GM18870 (cell line): ENCODE results near the gene HUS1.
"Not testable (repeated sequence)": the region's sequence is repeated elsewhere in the genome, so short reads cannot be mapped to it uniquely, and the experiment has no call there.

Source experiments
- ATAC-seq: cut with Tn5 transposase; IDR thresholded peaks from one replicate; pipeline ENCODE4 v1.9.1; 2021; ENCODE audit warnings: moderate library complexity; ENCODE audit not compliant: unreplicated experiment

The HUS1 gene

GRCh38 chr7:47980648-47981047 is 1.2 kb upstream of the HUS1 start:
- ATAC-seq, result not testable (repeated sequence)

- ATAC-seq, result no peak
Measured at GRCh38 chr7:47979832-47980181, 392 bp upstream of the HUS1 start.

- peak; percentile 7 for ATAC-seq
Measured at GRCh38 chr7:47978790-47979144, 648 bp downstream of the HUS1 start.

GRCh38 chr7:47973739-47974138 is 5.7 kb downstream of the HUS1 start:
- no peak for ATAC-seq

GRCh38 chr7:47970761-47971160 is 8.7 kb downstream of the HUS1 start:
- ATAC-seq, result no peak

- no peak for ATAC-seq
Measured at GRCh38 chr7:47968847-47969774, 10.3 kb downstream of the HUS1 start.

- no peak for ATAC-seq
Measured at GRCh38 chr7:47967708-47968107, 11.7 kb downstream of the HUS1 start.

GRCh38 chr7:47967123-47967522 is 12.3 kb downstream of the HUS1 start:
- ATAC-seq, result no peak

GRCh38 chr7:47965456-47965855 is 14.0 kb downstream of the HUS1 start:
- ATAC-seq, result no peak

GRCh38 chr7:47962262-47962661 is 17.2 kb downstream of the HUS1 start:
- no peak for ATAC-seq

GRCh38 chr7:47957156-47957555 is 22.3 kb downstream of the HUS1 start:
- ATAC-seq, result no peak

- no peak for ATAC-seq
Measured at GRCh38 chr7:47956220-47956619, 23.2 kb downstream of the HUS1 start.

GRCh38 chr7:47954231-47954911 is 25.0 kb downstream of the HUS1 start:
- peak; percentile 39 for ATAC-seq

GRCh38 chr7:47953822-47954221 is 25.6 kb downstream of the HUS1 start:
- ATAC-seq, result peak; percentile 65

- ATAC-seq, result no peak
Measured at GRCh38 chr7:47952224-47952623, 27.2 kb downstream of the HUS1 start.

GRCh38 chr7:47951374-47951773 is 28.0 kb downstream of the HUS1 start:
- ATAC-seq, result no peak

- ATAC-seq, result no peak
Measured at GRCh38 chr7:47950714-47951113, 28.7 kb downstream of the HUS1 start.

- no peak for ATAC-seq
Measured at GRCh38 chr7:47949703-47950102, 29.7 kb downstream of the HUS1 start.

- ATAC-seq, result no peak
Measured at GRCh38 chr7:47948141-47948790, 31.1 kb downstream of the HUS1 start, which contains the start of gene PKD1L1. Gene PKD1L1 (minus strand): TSS chr7:47948466. CDS start chr7:47948440, 26 bp downstream.

- ATAC-seq, result no peak
Measured at GRCh38 chr7:47947355-47947749, 32.1 kb downstream of the HUS1 start.

GRCh38 chr7:47946581-47947354 is 32.6 kb downstream of the HUS1 start:
- ATAC-seq, result no peak
